IPS-15b (cell line): Measurements from ENCODE around the gene NCOA4.
A peak's percentile ranks its signal among the peaks of the same experiment; 100 is the strongest.

Experiments used
- H3K27me3 ChIP-seq: one replicate; pipeline ENCODE4 v1.6.1; 2013; ENCODE audit warnings: low read length; ENCODE audit not compliant: control insufficient read depth, insufficient read depth
- H3K36me3 ChIP-seq: one replicate; pipeline ENCODE4 v1.6.1; 2013; ENCODE audit warnings: low read length; ENCODE audit not compliant: control insufficient read depth, insufficient read depth
- H3K4me1 ChIP-seq: one replicate; pipeline ENCODE4 v1.6.1; 2013; ENCODE audit warnings: mild to moderate bottlenecking, low read length; ENCODE audit not compliant: control insufficient read depth, insufficient read depth
- H3K4me3 ChIP-seq: one replicate; pipeline ENCODE4 v1.5.1; 2013; ENCODE audit warnings: low read depth, low read length
- H3K9ac ChIP-seq: one replicate; pipeline ENCODE4 v1.6.1; 2013; ENCODE audit warnings: low read depth, mild to moderate bottlenecking, low read length
- H3K9me3 ChIP-seq: one replicate; pipeline ENCODE4 v1.6.1; 2013; ENCODE audit warnings: mild to moderate bottlenecking, low read length; ENCODE audit not compliant: control insufficient read depth, insufficient read depth

Gene NCOA4

GRCh38 chr10:46030091-46030937 lies at the start of gene NCOA4:
Gene NCOA4, minus strand, starts transcription at chr10:46030623. Its CDS starts 13,943 bp downstream, at chr10:46016680.
- no peaks in the 10 kb centered on the region for H3K9me3 ChIP-seq
- peaks cover 7% of the 10 kb centered on the region for H3K4me1 ChIP-seq
- peak within 1 kb of the TSS; percentile 79 for H3K9ac ChIP-seq
- H3K4me3 ChIP-seq, result peak within 1 kb of the TSS; percentile 92
- H3K36me3 ChIP-seq, result no peaks in the 10 kb centered on the region
- H3K27me3 ChIP-seq, result no peaks in the 10 kb centered on the region

- no peaks in the 10 kb centered on the region for H3K9me3 ChIP-seq
- H3K4me1 ChIP-seq, result no peaks in the 10 kb centered on the region
- no peak overlapping the region for H3K4me3 ChIP-seq
- H3K27me3 ChIP-seq, result no peaks in the 10 kb centered on the region
- no peaks in the 10 kb centered on the region for H3K36me3 ChIP-seq
- no peak overlapping the region for H3K9ac ChIP-seq
These were observed 49.6 kb upstream of the NCOA4 start for GRCh38 chr10:46079831-46080585.

GRCh38 chr10:46077731-46078413 lies 47.4 kb upstream of the NCOA4 start:
- Histone ChIP-seq H3K9ac (no peak overlapping the region), H3K27me3 (no peaks in the 10 kb centered on the region), H3K4me1 (no peaks in the 10 kb centered on the region), H3K9me3 (no peaks in the 10 kb centered on the region), H3K36me3 (no peaks in the 10 kb centered on the region), H3K4me3 (no peak overlapping the region)

DNA sequence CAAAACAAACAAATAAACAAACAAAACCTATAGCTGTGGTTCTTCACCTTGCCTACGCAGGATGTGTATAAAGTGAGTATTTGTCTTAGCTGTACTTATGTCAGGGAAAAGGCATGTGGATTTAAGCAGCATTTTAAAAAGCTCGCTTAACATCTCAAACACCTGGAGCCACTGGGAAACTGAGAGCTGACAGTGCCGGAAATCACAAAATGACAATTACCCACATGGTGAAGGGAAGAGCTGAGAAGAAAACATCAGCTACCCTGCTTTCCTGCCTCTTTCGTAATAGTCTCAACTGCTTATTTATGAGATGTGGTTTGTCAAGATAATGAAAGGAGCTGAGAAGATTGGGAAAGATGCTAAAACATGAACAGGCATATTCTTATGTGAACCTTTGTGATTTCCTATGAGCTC lies 46.7 kb upstream of the NCOA4 start:
- Histone ChIP-seq H3K4me1 (no peaks in the 10 kb centered on the region), H3K36me3 (no peaks in the 10 kb centered on the region), H3K27me3 (no peaks in the 10 kb centered on the region), H3K4me3 (no peak overlapping the region), H3K9ac (no peak overlapping the region), H3K9me3 (no peaks in the 10 kb centered on the region)

DNA sequence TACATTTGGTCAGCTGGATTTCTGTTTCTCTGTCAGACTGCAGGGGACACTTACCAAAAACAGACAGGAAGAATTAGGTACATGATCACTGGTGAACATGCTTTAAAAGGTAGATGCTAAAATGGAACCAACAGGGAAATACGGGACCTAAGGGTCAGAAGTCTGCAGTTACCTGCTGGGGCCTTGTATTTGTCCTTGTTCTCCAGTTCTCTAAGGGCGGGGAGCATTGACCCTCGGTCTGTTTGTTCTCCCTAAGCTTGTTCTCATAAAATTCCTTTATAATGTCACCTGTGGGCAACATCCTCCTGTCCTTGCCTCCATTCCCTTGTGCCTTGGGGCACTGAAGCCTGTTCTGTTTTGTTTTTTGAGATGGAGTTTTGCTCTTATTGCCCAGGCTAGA lies 45.4 kb upstream of the NCOA4 start:
- Histone ChIP-seq H3K36me3 (no peaks in the 10 kb centered on the region), H3K4me1 (no peaks in the 10 kb centered on the region), H3K9ac (no peak overlapping the region), H3K9me3 (no peaks in the 10 kb centered on the region), H3K27me3 (no peaks in the 10 kb centered on the region), H3K4me3 (no peak overlapping the region)

DNA sequence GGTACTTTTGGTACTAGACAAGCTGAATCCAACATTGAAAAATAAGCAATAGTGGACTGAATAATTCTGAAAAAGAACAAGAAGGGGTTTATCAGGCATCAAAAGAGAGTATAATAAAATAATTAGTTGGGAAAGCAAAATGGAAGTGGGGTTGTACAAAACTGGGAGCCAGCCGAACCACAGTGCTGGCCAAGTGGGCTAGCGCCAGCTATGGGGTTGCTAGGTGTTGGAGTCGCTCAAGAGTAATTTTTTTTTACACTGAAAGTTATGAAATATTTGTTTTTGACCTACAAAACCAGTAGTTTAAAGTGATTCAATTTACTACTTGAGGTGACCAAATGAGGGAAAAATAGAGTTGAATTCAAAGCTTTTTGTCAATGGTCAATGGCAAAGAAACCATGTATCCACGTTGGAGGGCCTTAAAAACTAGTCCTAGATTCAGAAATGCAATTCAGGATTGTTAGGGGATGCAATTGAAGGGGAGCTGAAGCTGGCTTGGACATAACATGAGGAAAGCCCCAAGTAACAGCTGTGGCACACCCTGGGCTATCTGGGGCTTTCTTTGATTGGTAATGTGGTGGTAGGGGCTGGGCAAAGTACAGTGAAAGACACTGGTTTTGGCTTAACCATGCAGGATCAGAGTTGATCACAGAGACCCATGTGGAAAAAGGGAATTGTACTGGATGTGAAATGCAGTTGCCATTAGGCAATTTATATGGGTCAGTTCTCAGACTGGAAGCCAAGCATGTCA lies 43.9 kb upstream of the NCOA4 start:
- Histone ChIP-seq H3K27me3 (no peaks in the 10 kb centered on the region), H3K4me1 (no peaks in the 10 kb centered on the region), H3K9me3 (no peaks in the 10 kb centered on the region), H3K9ac (no peak overlapping the region), H3K4me3 (no peak overlapping the region), H3K36me3 (no peaks in the 10 kb centered on the region)

DNA sequence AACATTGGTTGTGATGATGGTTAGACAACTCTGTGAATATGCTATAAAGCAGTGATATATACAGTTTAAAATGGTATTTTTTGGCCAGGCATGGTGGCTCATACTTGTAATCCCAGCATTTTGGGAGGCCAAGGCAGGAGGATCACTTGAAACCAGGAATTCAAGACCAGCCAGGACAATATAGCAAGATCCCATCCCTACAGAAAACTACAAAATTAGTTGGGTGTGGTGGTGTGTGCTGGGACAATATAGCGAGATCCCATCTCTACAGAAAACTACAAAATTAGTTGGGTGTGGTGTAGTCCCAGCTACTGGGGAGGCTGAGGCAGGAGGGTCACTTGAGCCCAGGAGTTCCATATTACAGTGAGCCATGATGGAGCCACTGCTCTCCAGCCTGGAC lies 43.1 kb upstream of the NCOA4 start:
- Histone ChIP-seq H3K36me3 (no peaks in the 10 kb centered on the region), H3K9ac (no peak overlapping the region), H3K4me3 (no peak overlapping the region), H3K9me3 (no peaks in the 10 kb centered on the region), H3K4me1 (no peaks in the 10 kb centered on the region), H3K27me3 (no peaks in the 10 kb centered on the region)

- Histone ChIP-seq H3K36me3 (no peaks in the 10 kb centered on the region), H3K4me1 (no peaks in the 10 kb centered on the region), H3K9me3 (no peaks in the 10 kb centered on the region), H3K4me3 (no peak overlapping the region), H3K9ac (no peak overlapping the region), H3K27me3 (no peaks in the 10 kb centered on the region)
These were observed 40.3 kb upstream of the NCOA4 start for GRCh38 chr10:46070749-46071148.

DNA sequence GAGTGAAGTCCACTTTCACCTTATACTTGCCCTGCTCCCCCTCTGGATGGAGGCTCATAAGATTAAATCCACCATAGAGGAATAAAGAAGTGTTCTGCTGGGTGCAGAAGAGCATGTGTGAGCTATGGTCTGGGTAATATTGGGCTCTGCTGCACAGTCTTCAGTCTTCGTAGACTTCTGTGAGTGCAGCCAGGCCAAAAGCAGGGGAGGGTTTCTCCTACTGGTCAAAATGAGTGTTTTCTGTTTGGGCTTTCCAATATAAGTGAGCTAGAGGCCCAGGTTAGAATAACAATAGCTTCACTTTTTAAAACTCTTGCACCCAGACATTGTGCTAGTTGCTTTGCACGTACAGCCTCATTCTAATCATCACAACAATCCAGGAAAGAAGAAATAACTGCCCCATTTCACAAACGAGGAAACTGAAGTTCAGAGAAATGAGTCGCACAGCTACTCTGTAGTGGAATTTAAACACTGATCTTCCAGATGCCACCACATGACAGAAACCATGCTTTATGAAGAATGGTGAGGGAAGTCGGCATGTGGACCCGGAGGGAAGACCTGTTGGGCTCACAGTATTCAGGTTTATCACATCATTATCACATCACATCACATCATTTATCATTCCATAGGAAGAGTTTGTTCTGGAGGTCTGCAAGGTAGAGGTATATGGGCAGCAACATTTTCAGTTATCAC lies 39.5 kb upstream of the NCOA4 start:
- Histone ChIP-seq H3K4me1 (no peaks in the 10 kb centered on the region), H3K9me3 (no peaks in the 10 kb centered on the region), H3K27me3 (no peaks in the 10 kb centered on the region), H3K36me3 (no peaks in the 10 kb centered on the region), H3K4me3 (no peak overlapping the region), H3K9ac (no peak overlapping the region)

DNA sequence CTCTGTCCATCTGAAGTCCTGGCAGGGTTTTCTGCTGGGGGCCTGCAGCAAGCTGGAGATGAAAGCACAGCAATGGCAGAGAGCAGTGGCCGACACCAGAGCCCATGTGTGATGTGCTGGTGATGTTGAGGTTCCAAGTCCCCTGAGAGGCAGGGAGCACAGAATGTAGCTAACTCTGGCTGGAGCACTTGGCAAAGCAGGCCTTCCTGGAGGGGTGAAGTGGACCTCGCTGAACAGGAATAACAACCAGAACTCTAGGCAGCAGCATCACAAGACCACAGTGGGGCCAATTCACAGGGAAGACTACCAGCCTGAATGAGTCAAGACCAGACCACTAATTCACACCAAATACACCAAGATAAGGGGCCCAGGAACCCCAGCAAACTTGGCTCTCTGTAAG lies 38.5 kb upstream of the NCOA4 start:
- no peak overlapping the region for H3K9ac ChIP-seq

DNA sequence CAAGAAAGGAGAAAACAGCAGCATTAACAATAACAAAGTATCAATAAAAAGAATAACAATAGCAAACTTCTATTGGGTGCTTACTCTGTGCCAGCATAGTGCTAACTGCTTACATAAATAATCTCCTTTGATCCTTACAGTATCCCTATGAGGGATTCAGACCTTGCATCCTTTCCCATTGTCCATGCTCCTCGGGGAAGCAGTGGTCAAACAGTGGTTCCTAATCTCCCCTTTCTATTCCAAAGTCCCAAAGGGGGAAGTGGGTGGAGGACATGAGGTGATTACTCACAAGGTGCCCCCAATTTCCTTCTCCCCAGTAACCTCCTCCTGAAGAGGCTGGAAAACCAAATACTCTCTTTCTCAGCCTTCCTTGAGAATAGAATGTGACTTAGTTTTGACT lies 37.7 kb upstream of the NCOA4 start:
- Histone ChIP-seq H3K36me3 (no peaks in the 10 kb centered on the region), H3K9ac (no peak overlapping the region), H3K4me1 (no peaks in the 10 kb centered on the region), H3K27me3 (no peaks in the 10 kb centered on the region), H3K9me3 (no peaks in the 10 kb centered on the region), H3K4me3 (no peak overlapping the region)

More for the DNA sequence above, 38.5 kb upstream of the NCOA4 start:
- Histone ChIP-seq H3K4me1 (no peaks in the 10 kb centered on the region), H3K27me3 (no peaks in the 10 kb centered on the region), H3K36me3 (no peaks in the 10 kb centered on the region), H3K9me3 (no peaks in the 10 kb centered on the region), H3K4me3 (no peak overlapping the region)
